ENCODE data around the gene IGSF21. TPM values are rescaled to one million over a fixed set of nuclear protein-coding genes. Genes with fewer than 3 reads are reported as not detected.

The IGSF21 gene
- total RNA-seq, 1 donor from 2014 or later = 1.00 TPM

DNA sequence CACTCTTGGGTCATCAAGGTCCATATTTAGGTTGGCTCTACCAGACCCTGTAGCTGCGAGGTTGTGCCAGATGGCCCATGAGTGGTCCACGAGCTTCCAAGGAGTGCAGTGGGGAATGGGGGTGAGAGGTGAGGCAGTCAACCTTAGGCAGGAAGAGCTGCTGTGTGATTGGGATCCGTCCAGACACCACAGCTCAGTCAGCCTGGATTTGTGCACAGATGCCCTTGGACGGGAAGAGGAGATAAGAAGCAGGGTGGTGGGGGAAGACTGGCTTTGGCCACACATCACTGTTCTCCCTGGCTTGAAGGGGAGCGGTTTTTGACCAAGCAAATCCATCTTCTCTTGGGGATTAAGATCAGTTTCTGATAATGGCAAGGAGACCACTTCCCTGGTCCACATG lies 130.6 kb downstream of the IGSF21 start:
- intact Hi-C loops (cut with DNase I) = loop anchor here (10.0 kb wide), 1 partner anchor 313 kb away; no protein-coding TSS in a partner anchor
- no peak for DNase-seq (ENCODE audit: low spot score)

- intact Hi-C loops (cut with DNase I) = loop anchor here (10.0 kb wide), 1 partner anchor 315 kb away; no protein-coding TSS in a partner anchor
- no peak for DNase-seq (ENCODE audit: low spot score)
Measured at GRCh38 chr1:18239671-18240070, 132.1 kb downstream of the IGSF21 start.

DNA sequence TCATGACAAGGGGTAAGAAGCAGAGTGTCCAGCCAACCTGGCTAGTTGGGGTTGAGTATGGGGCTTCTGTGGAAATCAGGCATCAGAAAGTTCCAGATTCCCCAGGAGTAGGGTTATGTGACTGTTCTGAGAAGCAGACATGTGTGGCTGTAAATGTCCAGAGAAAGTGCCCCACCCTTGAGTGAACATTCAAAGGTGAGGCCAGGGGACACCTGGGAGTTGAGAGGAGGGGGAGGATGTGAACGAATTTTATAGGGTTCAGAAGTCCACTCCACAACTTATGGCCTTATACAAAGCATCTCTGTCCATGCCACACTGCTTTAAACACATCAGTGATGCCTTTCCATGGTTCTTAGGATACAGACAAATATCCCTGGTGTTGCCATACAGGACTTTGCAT lies 133.3 kb downstream of the IGSF21 start:
- no peak for DNase-seq (ENCODE audit: low spot score)
- intact Hi-C loops (cut with DNase I) = no loop called here

GRCh38 chr1:18241891-18242290 lies 134.3 kb downstream of the IGSF21 start:
- intact Hi-C loops (cut with DNase I) = no loop called here
- DNase-seq (ENCODE audit: low spot score) = no peak

- DNase-seq (ENCODE audit: low spot score) = no peak
- intact Hi-C loops (cut with DNase I) = no loop called here
Measured at GRCh38 chr1:18243503-18244175, 136.0 kb downstream of the IGSF21 start.

DNA sequence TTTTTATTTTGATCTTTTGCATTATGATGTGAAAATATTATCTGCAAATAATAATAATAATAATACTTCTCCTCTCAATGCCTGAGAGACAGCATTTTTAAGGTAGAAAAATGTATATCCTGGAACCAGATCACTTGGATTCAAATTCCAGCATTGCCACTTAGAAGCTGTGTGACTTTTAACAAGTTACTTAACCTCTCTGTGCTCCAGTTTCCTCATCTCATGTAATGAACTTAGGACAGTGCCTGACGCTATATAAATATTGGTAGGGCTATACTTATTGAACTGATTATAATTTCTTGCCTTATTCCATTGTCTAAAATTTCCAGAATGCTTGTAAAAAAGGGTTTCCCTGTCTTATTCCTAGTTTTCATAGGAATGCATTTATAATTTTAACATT lies 137.2 kb downstream of the IGSF21 start:
- no peak for DNase-seq (ENCODE audit: low spot score)
- intact Hi-C loops (cut with DNase I) = no loop called here

GRCh38 chr1:18245647-18246046 lies 138.0 kb downstream of the IGSF21 start:
- no peak for DNase-seq (ENCODE audit: low spot score)
- intact Hi-C loops (cut with DNase I) = no loop called here

DNA sequence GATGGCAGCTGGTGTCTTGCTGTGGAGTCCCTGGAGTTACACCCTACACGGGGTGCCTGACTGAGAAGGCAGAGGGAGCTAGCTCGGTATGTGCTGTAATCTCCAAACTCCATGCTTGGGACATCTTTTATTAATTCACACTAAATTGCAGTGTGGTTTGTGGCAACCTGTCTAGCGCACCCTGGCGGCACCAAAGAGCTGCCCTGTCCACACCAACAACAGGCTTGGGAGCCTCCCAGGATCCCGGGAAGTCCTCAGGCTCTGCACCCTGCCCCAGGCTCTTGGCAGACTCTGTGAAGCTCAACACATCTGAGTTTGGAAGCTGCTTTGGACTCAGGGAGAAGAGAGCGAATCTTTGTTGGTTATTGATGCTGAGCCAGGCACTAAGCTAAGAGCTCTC lies 138.9 kb downstream of the IGSF21 start:
- DNase-seq (ENCODE audit: low spot score) = no peak
- intact Hi-C loops (cut with DNase I) = no loop called here

DNA sequence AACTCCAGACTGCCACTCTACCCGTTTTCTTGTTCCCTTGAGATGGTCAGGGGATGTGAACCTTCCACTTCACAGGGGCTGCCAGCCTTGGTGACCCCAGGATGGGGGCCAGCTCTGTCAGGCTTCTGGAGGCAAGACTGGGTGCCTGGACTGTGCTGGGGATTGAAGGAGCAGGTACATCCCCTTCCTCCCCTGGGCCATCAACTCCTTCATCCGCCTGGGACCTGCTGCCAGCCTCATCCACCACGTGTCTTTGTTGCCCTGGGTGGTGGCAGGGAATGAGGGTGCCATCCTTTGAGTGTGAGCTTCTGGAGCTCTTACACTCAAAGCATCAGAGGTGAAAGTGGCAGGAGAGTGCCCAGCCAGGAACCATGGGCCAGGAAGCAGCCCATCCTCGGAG lies 139.6 kb downstream of the IGSF21 start:
- intact Hi-C loops (cut with DNase I) = no loop called here
- no peak for DNase-seq (ENCODE audit: low spot score)

DNA sequence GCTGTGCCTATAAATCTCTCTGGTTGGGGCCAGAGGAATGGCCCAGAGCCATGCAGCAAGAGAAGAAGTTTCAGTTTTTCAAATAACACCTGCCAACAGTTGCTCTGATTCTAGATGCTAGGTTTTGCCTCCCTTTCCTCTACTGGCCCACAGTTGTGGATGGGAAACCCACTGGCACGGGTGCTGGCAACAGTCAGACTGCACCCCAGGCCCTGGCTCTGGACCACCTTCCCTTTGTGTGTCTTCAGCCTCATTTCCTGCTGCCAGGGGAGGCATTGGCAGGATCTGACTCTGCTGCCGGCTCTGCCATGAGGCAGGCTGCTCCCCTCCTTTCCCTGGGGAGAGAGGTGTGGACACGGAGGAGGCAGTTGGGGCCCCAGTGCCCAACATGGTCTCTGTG lies 142.0 kb downstream of the IGSF21 start:
- intact Hi-C loops (cut with DNase I) = no loop called here

DNA sequence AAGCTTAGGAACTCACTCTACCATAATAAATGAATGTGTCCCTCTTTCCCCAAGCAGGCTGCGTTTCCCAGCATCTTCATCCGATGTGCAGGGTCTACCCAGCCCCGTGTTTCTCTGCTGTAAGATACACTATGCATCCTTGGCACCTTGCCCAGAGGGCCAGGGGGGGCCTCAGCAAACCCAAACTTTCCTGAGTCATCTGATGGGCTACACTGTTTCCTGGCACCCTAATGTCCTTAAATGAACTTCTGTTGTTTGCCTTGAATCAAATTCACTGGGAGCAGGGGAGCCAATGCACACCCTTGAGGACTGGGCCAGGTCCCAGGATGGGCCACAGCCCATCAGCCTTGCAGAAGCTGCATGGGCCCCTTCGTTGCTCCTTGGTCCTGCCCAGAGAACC lies 145.5 kb downstream of the IGSF21 start:
- DNase-seq (ENCODE audit: low spot score) = no peak
- intact Hi-C loops (cut with DNase I) = no loop called here

More for the DNA sequence above, 142.0 kb downstream of the IGSF21 start:
- no peak for DNase-seq (ENCODE audit: low spot score)

GRCh38 chr1:18256282-18257235 lies 149.0 kb downstream of the IGSF21 start:
- intact Hi-C loops (cut with DNase I) = no loop called here
- DNase-seq (ENCODE audit: low spot score) = no peak

DNA sequence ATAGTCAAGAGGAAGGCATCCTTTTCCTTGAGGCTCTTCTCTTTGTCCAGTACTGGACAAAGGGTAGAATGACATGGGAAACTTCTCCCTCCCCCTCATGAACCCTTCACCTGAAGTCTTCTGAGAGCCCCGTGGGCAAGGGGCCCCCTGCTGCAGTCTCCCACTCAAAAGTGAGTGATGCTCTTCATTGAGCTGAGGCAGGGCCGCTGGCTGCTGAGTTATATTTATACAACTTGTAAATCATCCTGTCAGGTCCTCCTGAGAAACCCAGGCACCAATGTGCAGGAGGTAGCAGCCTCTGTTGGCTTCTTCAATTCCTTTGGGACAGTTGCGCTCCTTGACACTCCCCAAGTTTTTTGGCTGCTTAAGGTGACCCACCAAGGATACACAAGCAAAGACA lies 150.2 kb downstream of the IGSF21 start:
- DNase-seq (ENCODE audit: low spot score) = no peak
- intact Hi-C loops (cut with DNase I) = no loop called here

DNA sequence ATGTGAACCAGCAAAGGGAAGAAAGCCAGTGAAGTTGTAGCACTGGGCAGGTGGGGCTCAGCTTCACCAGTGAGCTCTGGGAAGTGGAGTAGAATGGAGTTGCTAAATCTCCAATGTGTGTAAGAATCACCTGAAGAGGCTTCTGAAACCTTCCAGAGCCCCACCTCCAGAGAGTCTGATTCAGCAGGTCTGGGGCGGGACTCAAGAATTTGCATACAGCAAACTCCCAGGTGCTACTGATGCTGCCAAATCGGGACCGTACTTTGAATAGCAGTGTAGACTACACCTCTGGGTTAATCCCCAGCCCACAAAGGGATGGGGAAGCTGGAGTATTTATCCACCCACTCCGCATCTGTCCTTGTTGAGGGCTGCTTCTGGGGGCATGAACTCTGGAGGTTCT lies 154.3 kb downstream of the IGSF21 start:
- DNase-seq (ENCODE audit: low spot score) = no peak
- intact Hi-C loops (cut with DNase I) = no loop called here

DNA sequence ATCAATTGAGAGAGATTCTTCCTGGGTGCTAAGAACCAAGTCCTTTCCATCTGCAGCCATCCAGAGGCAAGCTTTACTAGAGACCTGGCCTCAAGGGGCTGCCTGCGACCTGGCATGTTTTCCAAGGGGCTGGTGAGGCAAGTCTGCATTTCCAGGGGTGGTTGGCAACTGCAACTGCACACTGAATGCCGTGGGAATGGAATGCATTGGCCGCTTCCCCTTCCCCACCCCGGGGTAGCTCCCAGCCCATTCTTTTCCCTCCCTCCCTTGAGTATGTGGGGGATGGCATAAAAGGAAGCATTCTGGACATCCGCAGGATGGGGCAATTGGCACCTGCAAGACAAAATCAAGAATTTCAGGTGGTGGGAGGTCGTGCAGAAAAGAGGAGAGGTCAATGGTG lies 155.1 kb downstream of the IGSF21 start:
- intact Hi-C loops (cut with DNase I) = no loop called here
- DNase-seq (ENCODE audit: low spot score) = no peak

DNA sequence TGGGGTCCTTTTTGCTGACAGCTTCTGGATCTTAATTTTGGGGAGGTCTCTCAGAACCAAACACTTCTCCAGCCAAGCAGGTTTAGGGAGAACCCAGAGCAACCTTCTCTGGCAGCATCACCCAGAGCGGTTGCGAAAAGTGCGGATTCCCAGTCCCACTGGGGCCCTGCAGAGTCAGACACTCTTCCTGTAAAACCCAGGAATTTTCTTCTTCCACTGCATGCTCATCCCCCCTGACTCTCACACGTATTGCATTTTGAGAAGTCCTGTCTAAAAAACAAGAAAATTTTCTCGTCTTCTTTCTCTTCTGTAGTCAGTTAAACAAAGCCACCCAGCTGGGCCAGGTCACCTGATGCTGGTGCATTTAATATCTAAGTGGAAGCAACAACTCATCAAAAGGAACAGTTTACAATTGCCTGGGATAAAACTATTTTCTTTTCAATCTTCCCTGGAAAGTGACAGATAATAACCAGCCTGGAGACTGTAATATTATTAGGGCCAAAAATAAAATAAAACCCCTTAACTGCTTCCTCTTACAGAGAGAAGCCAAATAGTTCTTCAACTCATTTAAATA lies 156.0 kb downstream of the IGSF21 start:
- intact Hi-C loops (cut with DNase I) = no loop called here
- no peak for DNase-seq (ENCODE audit: low spot score)

- intact Hi-C loops (cut with DNase I) = no loop called here
Measured at GRCh38 chr1:18264450-18265039, 156.9 kb downstream of the IGSF21 start.

GRCh38 chr1:18265641-18266040 lies 158.0 kb downstream of the IGSF21 start:
- intact Hi-C loops (cut with DNase I) = no loop called here
- no peak for DNase-seq (ENCODE audit: low spot score)

More at GRCh38 chr1:18264450-18265039, 156.9 kb downstream of the IGSF21 start:
- DNase-seq (ENCODE audit: low spot score) = no peak

DNA sequence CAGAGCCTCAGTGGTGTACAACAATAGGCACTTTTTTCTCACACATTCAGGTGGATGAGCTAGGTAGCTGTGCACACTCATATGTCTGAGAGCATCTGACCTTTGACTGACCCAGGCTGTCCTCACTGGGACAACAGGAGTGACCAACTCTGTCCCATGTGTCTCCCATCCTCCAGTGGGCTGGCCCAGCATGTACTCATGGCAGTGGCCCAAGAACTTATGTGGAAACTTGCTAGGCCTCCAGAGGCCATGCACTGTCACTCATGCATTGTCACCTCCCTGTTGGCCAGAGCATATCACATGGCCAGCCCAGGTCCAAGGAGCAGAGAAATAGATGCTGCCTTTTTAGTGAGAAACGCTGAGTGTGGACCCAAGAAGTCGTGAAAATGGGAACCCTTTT lies 158.8 kb downstream of the IGSF21 start:
- no peak for DNase-seq (ENCODE audit: low spot score)
- intact Hi-C loops (cut with DNase I) = no loop called here

DNA sequence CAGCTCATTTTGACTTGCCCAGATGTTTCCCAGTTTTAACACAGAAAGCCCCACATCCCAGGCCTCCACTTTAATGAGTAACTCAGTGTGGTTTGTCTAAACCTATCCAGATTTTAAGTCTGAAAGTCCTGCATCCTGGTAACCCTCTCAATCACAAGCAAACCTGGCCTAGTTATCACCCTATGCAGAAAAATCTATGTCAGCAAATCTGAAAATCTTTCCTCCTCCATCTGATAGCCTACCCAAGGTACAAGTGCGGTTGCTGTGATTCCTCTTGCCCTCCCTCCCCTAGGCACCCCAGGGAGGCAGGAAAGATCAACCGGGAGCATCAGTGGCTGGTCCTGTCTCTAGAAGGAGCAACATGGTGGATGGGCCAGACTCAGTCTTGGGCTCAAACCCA lies 163.7 kb downstream of the IGSF21 start:
- no peak for DNase-seq (ENCODE audit: low spot score)
- intact Hi-C loops (cut with DNase I) = no loop called here

Data from cardiac septum (tissue), 1 donor.